OCI-LY7 (cell line): ENCODE data around the gene GATAD2B. TPM values are rescaled to one million over a fixed set of nuclear protein-coding genes. Genes with fewer than 3 reads are reported as not detected.

Experiments
- BruUV-seq: library from RNA; stranded (reverse); fragments of 400-500 nt; replicated peaks from 2 replicates; lab custom pipeline; 2021; lab: Mats Ljungman, UMichigan
- CTCF ChIA-PET: fragments of 300-600 bp; sonication (Branson Sonifier 250); formaldehyde crosslinking; loops from one replicate; lab custom pipeline; 2022; ENCODE audit warnings: antibody characterized with exemption; ENCODE audit not compliant: unreplicated experiment; lab: Charles Lee
- POLR2A ChIA-PET: fragments of 300-600 bp; sonication (Branson Sonifier 250); formaldehyde crosslinking; loops from one replicate; lab custom pipeline; 2022; ENCODE audit warnings: antibody characterized with exemption; lab: Charles Lee
- DNase-seq: peaks from one replicate; pipeline ENCODE4 v3.0.0-alpha.2; 2015; ENCODE audit warnings: low spot score
- H2AFZ ChIP-seq: fragments of 200-600 bp; sonication (generic), shearing (Covaris generic); 2 replicates; pipeline ENCODE4 v1.6.1; 2014; ENCODE audit warnings: mild to moderate bottlenecking, antibody characterized with exemption, low read length, moderate library complexity
- H3K27ac ChIP-seq: fragments of 200-600 bp; sonication (generic); 2 replicates; pipeline ENCODE4 v1.5.1; 2014; ENCODE audit warnings: mixed run types, low read depth, mild to moderate bottlenecking, moderate library complexity, low read length, inconsistent platforms; ENCODE audit not compliant: poor library complexity, severe bottlenecking
- H3K36me3 ChIP-seq: fragments of 200-600 bp; sonication (generic); 2 replicates; pipeline ENCODE4 v1.6.1; 2014; ENCODE audit warnings: mild to moderate bottlenecking, antibody characterized with exemption, low read length, moderate library complexity, mixed read lengths; ENCODE audit not compliant: insufficient read depth
- H3K4me1 ChIP-seq: fragments of 200-600 bp; sonication (generic); 2 replicates; pipeline ENCODE4 v1.5.1; 2014; ENCODE audit warnings: mild to moderate bottlenecking, low read length; ENCODE audit not compliant: insufficient read depth, poor library complexity, severe bottlenecking
- H3K4me2 ChIP-seq: fragments of 200-600 bp; sonication (generic); 2 replicates; pipeline ENCODE4 v1.6.1; 2014; ENCODE audit warnings: mild to moderate bottlenecking, low read length
- H3K4me3 ChIP-seq: fragments of 200-600 bp; sonication (generic); 2 replicates; pipeline ENCODE4 v1.5.1; 2014; ENCODE audit warnings: mild to moderate bottlenecking, low read depth, low read length; ENCODE audit not compliant: poor library complexity, severe bottlenecking
- H3K79me2 ChIP-seq: fragments of 200-600 bp; sonication (generic); 2 replicates; pipeline ENCODE4 v1.6.1; 2016; ENCODE audit warnings: low read depth, mild to moderate bottlenecking, low read length, moderate library complexity, mixed read lengths; ENCODE audit not compliant: insufficient read depth
- H3K9me2 ChIP-seq: fragments of 200-600 bp; sonication (generic); 2 replicates; pipeline ENCODE4 v1.6.1; 2016; ENCODE audit warnings: mild to moderate bottlenecking, low read length, mixed read lengths; ENCODE audit not compliant: insufficient read depth
- H3K9me3 ChIP-seq: fragments of 200-600 bp; sonication (generic); 2 replicates; pipeline ENCODE4 v1.6.1; 2014; ENCODE audit warnings: mild to moderate bottlenecking, mixed run types, low read length, mixed read lengths
- H4K20me1 ChIP-seq: fragments of 200-600 bp; sonication (generic); 2 replicates; pipeline ENCODE4 v1.6.1; 2014; ENCODE audit warnings: mild to moderate bottlenecking, antibody characterized with exemption, low read length, moderate library complexity, mixed read lengths; ENCODE audit not compliant: insufficient read depth
- EZH2phosphoT487 ChIP-seq: fragments of 200-600 bp; sonication (generic); IDR thresholded peaks from 2 replicates; pipeline ENCODE4 v1.6.1; 2018; ENCODE audit warnings: low read depth, borderline replicate concordance, mild to moderate bottlenecking, mixed run types, antibody characterized with exemption, low read length, moderate library complexity, mixed read lengths
- intact Hi-C: fragments of 100-400 bp; cut with micrococcal nuclease; formaldehyde crosslinking; loops from one replicate; pipeline ENCODE4 v1.10.0; 2022; ENCODE audit not compliant: unreplicated experiment
- total RNA-seq, 2 experiments: library from RNA; depleted of rRNA in 1 of 2; stranded (reverse); fragments of >200 nt in 1 of 2; shearing (Covaris generic) in 1 of 2; gene quantifications; 2 replicates each; pipeline ENCODE4 v1.2.3, GENCODE V29; 2014 to 2022
- TF ChIP-seq, protein P1 (sequence below): fragments of 200-600 bp; sonication (generic); conservative IDR thresholded peaks from 2 replicates; pipeline ENCODE4 v1.5.1; 2014; ENCODE audit warnings: mild to moderate bottlenecking, antibody characterized with exemption, low read length, moderate library complexity, mixed read lengths

GATAD2B gene
- total RNA-seq, 2 experiments from 2014 or later: 11.2 to 65.2 TPM

DNA sequence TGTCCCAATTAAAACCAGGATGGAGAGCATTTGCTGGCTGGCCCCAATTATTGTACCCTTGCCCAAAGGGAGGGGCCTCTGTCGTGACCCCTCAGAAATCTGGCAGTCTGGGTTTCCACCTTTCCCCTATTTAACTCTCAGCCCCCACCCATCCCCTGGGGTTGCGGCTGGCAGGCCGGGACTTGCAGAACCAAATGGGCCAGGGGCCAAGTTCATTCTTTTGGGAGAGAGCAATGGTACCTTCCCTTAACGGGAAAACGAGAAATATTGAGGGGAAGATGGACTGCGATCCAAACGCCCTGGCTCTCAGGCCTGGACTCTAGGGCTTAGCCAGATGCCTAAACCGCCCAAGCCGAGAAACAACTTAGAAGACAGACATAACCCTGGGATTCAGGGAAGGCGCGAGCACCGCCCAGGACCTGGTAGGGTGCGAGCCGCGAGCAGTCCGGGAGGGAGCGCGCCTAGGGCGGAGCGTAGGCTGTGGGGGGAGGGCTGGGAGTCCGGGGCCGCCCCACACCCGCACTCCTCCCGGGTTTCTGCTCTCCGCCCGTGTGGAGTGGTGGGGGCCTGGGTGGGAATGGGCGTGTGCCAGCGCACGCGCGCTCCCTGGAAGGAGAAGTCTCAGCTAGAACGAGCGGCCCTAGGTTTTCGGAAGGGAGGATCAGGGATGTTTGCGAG is 147.9 kb downstream of the GATAD2B start, which contains the start of gene SLC27A3:
Gene SLC27A3 (plus strand): TSS at position 628 of the 678 bp plus-strand sequence. CDS start 91 bp downstream, outside the sequence.
- TF ChIP-seq, protein P1, sequence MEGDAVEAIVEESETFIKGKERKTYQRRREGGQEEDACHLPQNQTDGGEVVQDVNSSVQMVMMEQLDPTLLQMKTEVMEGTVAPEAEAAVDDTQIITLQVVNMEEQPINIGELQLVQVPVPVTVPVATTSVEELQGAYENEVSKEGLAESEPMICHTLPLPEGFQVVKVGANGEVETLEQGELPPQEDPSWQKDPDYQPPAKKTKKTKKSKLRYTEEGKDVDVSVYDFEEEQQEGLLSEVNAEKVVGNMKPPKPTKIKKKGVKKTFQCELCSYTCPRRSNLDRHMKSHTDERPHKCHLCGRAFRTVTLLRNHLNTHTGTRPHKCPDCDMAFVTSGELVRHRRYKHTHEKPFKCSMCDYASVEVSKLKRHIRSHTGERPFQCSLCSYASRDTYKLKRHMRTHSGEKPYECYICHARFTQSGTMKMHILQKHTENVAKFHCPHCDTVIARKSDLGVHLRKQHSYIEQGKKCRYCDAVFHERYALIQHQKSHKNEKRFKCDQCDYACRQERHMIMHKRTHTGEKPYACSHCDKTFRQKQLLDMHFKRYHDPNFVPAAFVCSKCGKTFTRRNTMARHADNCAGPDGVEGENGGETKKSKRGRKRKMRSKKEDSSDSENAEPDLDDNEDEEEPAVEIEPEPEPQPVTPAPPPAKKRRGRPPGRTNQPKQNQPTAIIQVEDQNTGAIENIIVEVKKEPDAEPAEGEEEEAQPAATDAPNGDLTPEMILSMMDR: no peak
- no peak for DNase-seq
- POLR2A ChIA-PET: no interaction called here
- H3K27ac ChIP-seq: no peak within 1 kb of the TSS
- H4K20me1 ChIP-seq: no peaks in the 10 kb centered on the region
- no peaks in the 10 kb centered on the region for H3K79me2 ChIP-seq
- no peaks in the 10 kb centered on the region for H3K9me3 ChIP-seq
- peak within 1 kb of the TSS; percentile 84 for H3K4me2 ChIP-seq
- CTCF ChIA-PET: no interaction called here
- H3K36me3 ChIP-seq: peaks cover 38% of the 10 kb centered on the region
- no peaks in the 10 kb centered on the region for H3K9me2 ChIP-seq
- BruUV-seq: no TSS peak
- H3K4me1 ChIP-seq: peaks cover 29% of the 10 kb centered on the region
- intact Hi-C loops: no loop called here
- H2AFZ ChIP-seq: peak within 1 kb of the TSS; percentile 37; the same call in 1 of the 2 replicates
- peak within 1 kb of the TSS; percentile 63 for H3K4me3 ChIP-seq

DNA sequence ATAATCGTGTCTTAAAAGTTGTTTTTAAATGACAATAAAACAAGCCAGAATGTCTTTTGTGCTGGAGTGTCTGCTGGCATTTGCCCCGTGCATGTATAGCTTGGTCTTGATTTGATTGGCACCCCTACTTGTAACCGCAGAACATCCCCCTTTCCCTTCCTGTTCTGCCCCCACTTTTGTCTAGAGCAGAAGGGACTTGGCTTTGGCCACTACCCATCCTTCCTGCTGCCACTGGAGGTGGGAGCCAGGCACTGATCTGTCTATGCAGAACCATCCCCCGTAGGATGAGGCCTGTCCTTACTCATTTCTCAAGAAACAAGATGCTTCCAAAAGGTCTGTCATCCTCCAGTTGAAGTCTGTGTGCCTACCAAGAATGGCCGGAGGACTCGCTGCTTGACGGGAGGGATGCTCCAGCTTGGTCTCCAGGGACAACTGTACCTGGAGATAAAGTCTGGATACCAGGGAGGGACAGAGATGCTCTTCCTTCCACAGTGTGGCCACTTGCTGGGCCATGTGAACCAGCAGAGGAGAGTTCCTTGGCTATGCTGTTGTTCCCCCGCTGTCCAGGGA is 148.7 kb downstream of the GATAD2B start:
- H4K20me1 ChIP-seq: no peaks in the 10 kb centered on the region
- H3K79me2 ChIP-seq: no peaks in the 10 kb centered on the region
- intact Hi-C loops: no loop called here
- no peaks in the 10 kb centered on the region for H3K9me2 ChIP-seq
- H3K9me3 ChIP-seq: no peaks in the 10 kb centered on the region
- no peak overlapping the region for H2AFZ ChIP-seq
- peaks cover 29% of the 10 kb centered on the region for H3K4me1 ChIP-seq
- no peak overlapping the region for H3K27ac ChIP-seq
- peaks cover 45% of the 10 kb centered on the region for H3K36me3 ChIP-seq
- H3K4me2 ChIP-seq: no peak overlapping the region
- ChIA-PET CTCF (no interaction called here), POLR2A (interaction anchor here (0.8 kb wide), 1 partner anchor 46 kb away, joined by 3 read pairs; the partner anchor contains the start of gene INTS3)
- no TSS peak for BruUV-seq
- TF ChIP-seq, protein P1: no peak
- TF ChIP-seq EZH2phosphoT487: no peak
- DNase-seq: no peak
- no peak overlapping the region for H3K4me3 ChIP-seq
